Epithelial cell of proximal tubule (primary cell): ENCODE data around the gene CRACR2A. TPM values are rescaled to one million over a fixed set of nuclear protein-coding genes. Genes with fewer than 3 reads are reported as not detected.

Experiments
- DNase-seq: peaks from one replicate; pipeline ENCODE4 v3.0.0-alpha.2; 2011; ENCODE audit warnings: low read depth
- H3K4me3 ChIP-seq: 2 replicates; pipeline ENCODE4 v1.5.1; 2011; ENCODE audit warnings: low read depth, mild to moderate bottlenecking, low read length
- total RNA-seq: library from RNA; depleted of rRNA; stranded (reverse); fragments of >200 nt; gene quantifications from 2 replicates; pipeline ENCODE4 v1.2.3, GENCODE V29; 2015
- TF ChIP-seq, protein P1 (sequence below): conservative IDR thresholded peaks from 2 replicates; pipeline ENCODE4 v1.5.1; 2012; ENCODE audit warnings: low read depth, mild to moderate bottlenecking, low read length

CRACR2A gene
- total RNA-seq, 1 donor from 2014 or later = 1.7 TPM

DNA sequence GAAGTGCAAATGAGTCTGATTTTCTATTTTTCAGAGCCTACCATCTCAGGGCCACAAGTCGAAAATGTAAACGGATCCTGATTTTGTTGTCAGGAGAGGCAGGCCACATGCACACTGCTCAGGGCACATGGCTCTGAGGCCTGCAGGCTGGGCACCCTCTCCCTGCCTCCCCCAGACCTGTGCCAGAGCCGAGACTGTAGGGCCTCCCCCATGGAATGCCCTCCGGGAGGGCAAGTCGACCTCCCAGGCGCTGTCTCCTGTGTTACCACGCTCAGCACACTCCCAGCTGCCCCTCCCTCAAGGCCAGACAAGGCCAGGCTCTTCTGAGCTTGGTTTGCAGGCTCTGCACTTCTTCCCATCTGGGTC is 121.7 kb downstream of the CRACR2A start:
- no peak for DNase-seq
- no peak overlapping the region for H3K4me3 ChIP-seq
- TF ChIP-seq, protein P1, sequence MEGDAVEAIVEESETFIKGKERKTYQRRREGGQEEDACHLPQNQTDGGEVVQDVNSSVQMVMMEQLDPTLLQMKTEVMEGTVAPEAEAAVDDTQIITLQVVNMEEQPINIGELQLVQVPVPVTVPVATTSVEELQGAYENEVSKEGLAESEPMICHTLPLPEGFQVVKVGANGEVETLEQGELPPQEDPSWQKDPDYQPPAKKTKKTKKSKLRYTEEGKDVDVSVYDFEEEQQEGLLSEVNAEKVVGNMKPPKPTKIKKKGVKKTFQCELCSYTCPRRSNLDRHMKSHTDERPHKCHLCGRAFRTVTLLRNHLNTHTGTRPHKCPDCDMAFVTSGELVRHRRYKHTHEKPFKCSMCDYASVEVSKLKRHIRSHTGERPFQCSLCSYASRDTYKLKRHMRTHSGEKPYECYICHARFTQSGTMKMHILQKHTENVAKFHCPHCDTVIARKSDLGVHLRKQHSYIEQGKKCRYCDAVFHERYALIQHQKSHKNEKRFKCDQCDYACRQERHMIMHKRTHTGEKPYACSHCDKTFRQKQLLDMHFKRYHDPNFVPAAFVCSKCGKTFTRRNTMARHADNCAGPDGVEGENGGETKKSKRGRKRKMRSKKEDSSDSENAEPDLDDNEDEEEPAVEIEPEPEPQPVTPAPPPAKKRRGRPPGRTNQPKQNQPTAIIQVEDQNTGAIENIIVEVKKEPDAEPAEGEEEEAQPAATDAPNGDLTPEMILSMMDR = no peak

DNA sequence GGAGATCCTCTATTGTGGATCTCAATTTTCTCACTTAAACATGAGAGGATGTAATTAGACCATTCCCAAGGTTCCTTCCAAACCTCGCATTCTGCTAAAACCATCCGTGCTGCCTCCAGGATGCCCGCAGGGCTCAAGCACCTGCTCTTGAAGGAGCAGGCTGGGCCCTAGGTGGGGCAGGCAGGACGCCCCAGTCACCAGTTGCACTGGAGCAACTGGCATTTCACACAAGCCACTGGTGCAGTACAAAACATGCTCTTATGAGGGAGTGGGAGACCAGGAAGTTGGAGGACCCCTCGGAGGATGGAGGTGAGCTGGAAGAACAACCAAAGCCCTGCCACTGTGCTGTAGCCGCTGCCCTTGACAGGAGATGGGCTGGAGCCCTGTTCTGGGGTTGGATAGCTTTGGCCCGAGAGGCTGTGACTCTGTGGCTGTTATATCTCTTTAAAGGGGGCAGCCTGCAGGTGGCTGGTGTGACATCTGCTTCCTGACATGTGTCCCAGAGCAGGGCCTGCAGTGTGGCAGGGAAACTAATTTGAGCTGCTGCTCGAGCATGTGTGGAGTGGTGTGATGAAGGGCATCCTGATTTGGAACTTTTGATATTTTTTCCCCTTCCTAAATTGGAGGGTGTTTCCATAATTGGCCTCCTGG is 122.2 kb downstream of the CRACR2A start:
- no peak for DNase-seq
- TF ChIP-seq, protein P1 = no peak
- no peak overlapping the region for H3K4me3 ChIP-seq

DNA sequence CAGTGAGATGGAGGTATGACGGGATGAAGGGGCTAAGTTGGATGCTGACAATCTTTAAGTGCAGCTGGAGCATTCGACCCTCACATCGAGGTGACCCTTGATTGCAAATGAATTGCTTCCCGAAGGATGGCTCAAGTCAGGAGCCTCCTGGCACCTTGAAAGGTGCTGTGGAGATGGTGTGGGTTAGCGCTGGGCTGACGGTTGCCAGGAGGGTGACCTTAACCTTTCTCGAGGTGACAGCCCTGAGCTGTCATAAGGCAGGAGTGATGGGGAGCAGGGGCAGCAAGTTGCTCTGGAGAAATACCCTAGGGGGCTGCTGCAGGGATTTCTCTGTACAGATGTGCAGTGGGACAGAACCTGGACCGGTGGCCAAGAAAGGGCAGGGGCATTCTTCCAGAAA is 122.8 kb downstream of the CRACR2A start:
- no peak for DNase-seq
- no peak overlapping the region for H3K4me3 ChIP-seq
- TF ChIP-seq, protein P1 = no peak

DNA sequence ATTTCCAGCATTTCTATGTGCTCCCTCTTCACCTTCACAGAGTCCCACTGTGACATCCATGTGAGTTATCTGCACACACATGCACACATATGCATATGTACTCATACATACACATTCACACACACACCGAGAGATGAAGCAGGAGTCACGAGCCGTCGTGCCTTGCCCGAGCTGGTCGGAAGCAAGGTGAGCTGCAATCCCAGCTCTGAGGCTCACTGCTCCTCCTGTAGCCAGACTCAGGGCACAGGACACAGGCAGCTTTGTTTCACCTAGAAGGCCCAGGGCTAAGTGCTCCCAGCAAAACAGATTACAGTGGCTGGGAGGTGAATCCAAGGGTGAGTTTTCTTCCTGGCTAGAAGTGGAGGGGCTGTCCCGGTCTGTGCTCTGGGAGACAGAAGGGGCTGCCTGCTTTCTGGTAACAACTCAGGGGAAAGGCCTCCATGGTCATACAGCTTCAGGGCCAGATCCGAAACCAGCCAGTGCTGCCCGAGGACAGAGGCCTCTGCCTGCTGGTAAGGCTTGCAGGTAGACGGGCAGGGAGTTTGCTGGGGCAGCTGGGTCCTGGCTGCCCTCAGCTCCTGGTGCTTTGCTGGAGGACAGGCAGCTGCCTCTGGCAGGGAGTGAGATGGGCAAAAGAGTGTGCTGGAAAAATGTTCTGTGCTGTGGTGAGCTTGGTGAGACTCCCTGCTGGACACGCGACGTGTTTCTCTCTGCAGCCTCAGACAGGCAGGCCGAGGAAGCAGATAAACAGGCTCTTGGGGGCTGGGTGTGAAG is 123.7 kb downstream of the CRACR2A start:
- no peak for DNase-seq
- no peak overlapping the region for H3K4me3 ChIP-seq
- TF ChIP-seq, protein P1 = no peak

DNA sequence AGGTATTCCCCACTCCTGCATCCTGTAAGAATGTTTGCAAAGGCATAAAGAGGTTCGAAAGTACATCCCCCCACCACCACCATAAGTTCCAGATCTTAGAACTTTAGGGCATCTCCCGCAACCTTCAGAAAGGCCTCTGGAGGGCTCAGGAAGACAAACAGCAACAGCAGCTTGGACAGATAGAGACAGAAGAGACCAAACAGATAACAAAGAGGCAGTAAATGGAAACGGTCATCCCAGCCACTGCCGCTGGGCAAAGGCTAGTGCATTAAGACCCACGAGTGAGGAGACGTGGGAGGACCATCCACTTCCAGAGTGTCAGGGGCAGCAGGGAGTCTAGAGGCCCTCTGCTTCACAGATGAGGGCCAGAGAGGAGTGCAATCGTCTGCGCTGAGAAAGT is 124.3 kb downstream of the CRACR2A start:
- DNase-seq = no peak
- TF ChIP-seq, protein P1 = no peak
- H3K4me3 ChIP-seq = no peak overlapping the region

DNA sequence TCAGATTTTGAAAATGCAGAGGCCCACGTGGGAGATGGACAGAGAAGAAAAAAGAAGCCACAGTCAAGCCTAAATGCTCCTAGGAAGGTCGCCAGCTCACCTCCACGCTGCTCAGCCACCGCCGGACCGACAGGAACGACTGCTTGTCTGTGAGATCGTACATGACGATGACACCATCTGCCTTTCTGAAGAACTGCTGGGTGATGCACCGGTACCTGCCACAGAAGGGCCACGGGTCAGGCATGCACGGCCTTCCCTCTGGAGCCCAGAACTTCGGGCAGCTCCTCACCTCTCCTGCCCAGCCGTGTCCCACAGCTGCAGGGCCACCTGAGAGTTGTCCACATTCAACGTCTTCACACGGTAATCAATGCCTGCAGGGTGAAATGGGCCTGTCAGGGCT is 125.6 kb downstream of the CRACR2A start:
- no peak for DNase-seq
- TF ChIP-seq, protein P1 = no peak
- H3K4me3 ChIP-seq = no peak overlapping the region
